Anterior cingulate cortex (tissue), 58 donors: ENCODE results near the gene QRICH1.

Experiments used
- DNase-seq, 58 donors: peaks; one replicate each; lab custom pipeline; 2025; lab: John Stamatoyannopoulos, UW

Gene QRICH1

GRCh38 chr3:48982016-48982415 is 111.9 kb downstream of the QRICH1 start:
- no peak for DNase-seq

GRCh38 chr3:48980295-48980694 is 113.6 kb downstream of the QRICH1 start:
- DNase-seq = no peak
